ENCODE data around the gene FGFR2.

DNA sequence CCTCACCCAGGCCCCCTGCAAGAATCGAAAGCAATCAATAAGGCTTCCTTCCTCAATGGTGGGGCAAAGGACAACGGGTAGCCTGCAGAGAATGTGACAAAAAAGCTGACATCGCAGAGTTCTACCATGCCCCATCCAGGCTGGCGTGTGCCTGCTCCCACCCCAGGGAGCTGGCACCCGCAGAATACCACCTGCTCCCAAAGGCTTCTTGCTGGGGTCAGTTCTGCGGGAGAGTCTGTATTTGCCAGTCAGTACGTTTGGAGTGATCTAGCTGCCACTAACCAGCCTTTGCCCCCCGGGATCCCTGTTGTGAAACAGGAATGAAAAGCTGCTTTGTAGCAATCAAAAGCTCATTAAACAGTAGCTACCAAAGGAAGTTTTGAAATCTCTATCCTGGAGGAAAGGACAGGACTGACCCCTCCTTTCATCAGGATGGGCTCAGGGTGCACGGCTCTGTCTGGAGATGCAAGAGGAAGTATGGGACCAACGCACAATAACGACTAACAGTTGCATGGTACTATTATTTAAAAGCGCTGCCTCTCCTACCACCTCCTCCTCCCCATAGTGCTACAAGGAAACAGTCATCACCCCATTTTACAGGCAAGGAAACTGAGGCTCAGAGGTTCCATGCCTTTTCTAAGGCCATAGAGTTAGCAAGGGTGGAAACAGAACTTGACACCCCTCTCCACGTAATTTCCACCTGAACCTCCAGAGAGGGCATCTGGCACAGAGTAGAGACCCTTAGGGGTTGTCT lies 67.0 kb downstream of the FGFR2 start:
- TF ChIP-seq POLR2AphosphoS5 (IDR thresholded peaks at IDR 0.05) = no peak
- TF ChIP-seq POLR2A (IDR thresholded peaks at IDR 0.05) = no peak
